GM18526 (cell line): ENCODE measurements around the gene NPRL2.

Source experiments
- POLR2A ChIP-seq: IDR thresholded peaks from 3 replicates; pipeline ENCODE4 v1.6.1; 2011; ENCODE audit not compliant: insufficient read length; ENCODE audit errors: extremely low read depth

Gene NPRL2

DNA sequence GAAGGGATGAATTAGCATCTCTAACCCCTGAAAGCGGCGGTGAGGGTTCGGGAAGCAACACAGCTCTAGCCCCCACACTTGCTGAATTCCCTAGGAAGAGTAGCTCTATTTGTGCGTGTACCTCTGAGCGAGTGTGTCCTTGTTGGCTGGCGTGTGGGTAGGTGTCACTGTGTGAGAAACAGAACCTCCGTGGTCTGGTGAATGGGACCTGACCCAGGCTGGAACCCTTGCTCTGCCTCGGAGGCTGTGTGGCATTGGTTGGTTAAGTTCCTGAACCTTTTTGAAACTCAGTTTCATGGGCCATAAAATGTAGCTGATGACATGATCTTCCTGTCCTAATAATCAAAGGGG, 9.2 kb upstream of the NPRL2 start:
- TF ChIP-seq POLR2A: no peak

DNA sequence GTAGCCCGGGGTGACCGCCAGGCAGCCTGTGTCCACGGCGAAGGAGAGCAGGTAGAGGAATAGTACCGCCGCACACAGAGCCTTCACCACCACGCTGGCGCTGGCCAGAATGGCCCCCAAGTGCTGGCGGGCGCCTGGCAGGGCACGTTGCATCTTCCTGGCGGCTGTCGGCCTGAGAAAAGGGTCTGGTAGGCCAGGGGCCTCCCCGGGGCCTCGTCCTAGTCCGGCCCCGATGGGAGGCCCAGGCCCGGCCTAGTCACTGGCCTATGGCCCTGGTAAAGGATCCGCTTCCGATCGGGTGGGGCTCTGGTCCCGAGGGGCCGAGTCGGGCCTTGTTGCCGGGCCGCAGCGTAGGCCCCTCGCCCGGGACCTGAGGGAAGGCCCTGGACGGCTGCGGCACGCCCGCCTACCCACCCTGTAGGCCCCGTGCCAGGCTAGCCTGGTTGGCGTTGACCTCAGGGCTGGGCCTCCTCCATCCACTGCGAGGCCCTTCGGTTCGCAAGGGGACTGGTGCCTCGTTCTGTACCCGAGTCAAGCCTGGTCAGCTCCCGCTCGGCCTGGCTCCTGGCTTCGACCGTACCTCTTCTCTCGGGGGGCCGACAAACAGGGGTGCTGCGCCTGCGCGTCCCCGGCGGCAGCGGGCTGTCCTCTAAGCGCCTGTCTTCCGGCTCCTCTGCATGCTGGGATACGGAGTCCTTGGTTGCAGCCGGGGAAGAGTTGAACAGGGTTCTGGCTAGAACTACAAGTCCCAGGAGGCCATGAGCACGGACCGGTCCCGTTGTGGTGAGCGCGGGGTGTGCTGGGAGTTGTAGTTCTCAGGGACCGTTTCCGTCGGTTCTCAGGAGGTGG, 8.6 kb upstream of the NPRL2 start, which contains the start of gene TMEM115:
Gene TMEM115 (minus strand): TSS at position 611 of the 849 bp plus-strand sequence. CDS start 458 bp downstream, at position 153.
- TF ChIP-seq POLR2A: peak; percentile 60

DNA sequence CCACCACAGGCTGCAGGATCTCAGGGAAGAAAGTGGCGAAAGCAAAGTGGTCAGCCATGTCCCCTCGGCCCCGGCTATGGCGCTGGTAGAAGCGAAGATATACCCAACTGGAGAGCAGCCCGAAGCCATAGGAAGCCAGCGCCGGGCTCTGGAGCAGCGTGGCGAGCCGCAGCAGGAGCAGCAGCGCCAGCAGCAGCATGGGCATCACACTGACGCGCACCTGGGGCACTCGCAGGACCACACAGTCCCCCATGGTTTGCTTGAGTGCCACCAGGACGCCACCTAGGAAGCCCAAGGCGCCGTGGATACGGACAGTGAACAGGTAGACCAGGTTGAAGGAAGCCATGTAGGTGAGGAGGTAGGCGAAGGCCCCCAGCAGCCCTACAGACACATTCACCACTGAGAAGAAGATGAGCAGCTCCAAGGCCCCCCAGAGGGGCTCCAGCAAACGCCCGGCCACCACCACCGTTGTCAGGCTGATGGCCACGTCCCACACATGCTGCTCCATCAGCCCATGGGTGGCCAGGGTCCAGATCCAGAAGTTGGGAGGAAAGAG, 7.9 kb upstream of the NPRL2 start:
- no peak for TF ChIP-seq POLR2A

DNA sequence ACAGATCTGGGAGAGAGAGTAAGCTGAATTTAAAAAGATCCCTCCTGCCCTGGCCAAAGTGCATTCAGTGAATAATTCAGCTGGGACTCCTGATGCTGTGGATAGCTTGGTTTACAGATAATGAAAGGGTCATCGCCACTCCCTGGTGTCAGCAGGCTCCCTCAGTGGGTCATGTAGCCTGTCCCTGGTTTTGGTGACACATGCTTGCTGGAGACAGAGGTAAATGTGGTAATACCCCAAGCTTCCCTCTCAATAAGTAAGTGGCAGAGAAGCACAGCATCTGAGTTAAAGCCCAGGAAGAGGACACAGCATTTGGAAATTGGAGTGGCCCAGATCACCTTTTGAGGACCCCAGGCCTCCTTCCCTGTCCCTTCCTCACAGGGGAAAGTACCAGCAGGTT, 6.9 kb upstream of the NPRL2 start:
- no peak for TF ChIP-seq POLR2A

DNA sequence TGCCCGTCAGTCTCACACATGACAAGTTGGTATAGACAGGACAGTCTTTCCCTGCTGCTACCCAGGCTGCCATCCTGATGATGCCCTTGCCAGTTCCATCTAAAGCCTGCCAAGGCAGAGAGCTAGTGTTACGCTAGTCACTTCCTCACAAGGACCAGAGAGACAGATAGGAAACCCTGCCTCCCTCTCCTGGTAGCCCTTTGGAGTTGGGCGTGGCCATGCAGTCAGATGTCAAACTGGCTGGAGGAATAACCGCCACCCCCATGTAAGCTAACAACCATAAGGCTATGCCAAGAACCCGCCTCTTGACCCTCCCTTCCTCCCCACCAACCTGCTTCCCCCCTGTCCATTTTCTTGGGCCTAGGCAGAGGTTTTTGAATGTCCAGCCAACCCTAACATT, 6.0 kb upstream of the NPRL2 start:
- no peak for TF ChIP-seq POLR2A

DNA sequence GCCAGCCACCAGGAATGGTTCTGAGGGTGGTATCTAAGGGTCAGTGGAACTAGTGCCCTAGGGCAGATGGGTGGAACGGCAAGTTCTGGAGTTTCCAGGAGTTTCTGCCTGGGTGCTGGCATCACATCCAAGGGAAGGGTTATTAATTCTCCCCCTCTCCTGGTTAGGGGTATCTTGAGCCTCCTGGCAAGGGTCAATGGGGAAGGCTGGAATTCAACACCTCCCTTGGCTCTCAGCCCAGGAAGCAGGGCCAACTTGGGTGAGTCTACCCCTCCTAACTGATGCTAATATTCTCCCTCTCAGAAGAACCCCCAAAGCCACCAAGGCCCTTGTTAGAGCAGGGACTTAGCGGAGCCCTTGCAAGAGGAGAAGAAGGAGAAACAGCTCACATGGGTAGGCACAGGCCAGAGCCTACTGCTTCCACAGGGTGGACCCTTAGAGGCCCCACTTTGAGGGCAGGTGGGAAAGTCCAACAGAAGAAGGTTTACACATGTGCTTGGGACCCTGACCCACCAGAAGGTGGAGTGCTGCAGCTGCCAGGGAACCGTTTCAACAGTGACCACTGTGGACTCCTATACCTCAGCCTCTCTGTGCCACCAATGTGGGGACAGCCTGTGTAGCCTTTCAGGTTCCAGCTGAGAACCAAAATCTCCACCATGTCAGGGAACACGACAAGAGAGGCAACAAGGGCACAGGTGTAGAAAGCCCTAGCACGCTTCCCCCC, 5.4 kb upstream of the NPRL2 start:
- TF ChIP-seq POLR2A: no peak

DNA sequence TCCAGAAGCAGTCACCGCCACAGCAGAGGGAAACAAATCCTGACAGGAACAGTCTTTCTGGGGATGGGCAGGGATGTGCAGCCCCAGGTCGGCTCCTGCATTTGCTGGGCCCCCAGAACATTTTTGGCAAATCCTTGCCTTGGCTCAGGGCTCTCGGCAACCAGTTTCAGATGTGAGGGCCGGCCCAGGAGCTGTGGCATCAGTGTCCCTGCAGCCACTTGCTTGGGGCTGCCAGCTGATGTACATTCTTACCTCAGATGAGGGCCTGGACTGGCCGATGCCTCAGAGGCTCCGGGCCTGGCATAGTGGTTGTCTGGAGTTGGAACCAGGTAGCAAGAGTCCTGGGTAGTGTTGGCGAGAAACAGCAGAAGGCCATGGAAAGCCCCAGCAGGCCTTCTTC, 4.3 kb upstream of the NPRL2 start:
- TF ChIP-seq POLR2A: no peak

DNA sequence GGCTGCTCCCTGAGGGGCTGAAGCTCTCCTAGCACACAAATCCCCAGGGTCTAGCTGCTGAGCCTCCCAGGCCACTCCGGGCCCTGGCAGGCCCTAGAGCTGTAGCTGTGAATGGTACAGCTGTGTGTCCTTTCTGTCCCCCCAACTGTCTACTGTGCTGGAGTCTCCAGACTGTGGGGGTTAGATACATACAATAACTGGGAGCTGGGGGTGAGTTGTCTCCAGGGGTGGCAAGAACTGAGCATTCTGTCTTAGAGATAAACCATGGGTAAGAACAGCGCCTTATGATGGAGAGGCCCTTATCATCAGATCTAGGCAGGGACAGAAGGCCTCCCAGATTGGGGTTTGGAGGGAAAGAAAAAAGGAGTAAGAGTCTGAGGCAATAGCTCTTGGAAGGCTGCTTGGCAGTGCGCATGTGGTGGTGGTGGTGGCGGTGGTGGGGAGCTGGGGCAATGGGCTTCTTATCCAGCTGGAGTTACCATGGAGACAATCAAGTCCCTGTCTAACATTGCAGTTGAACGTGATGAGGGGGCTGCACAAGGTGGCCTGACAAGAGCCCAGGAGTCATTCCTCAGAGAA, 3.7 kb upstream of the NPRL2 start:
- no peak for TF ChIP-seq POLR2A

DNA sequence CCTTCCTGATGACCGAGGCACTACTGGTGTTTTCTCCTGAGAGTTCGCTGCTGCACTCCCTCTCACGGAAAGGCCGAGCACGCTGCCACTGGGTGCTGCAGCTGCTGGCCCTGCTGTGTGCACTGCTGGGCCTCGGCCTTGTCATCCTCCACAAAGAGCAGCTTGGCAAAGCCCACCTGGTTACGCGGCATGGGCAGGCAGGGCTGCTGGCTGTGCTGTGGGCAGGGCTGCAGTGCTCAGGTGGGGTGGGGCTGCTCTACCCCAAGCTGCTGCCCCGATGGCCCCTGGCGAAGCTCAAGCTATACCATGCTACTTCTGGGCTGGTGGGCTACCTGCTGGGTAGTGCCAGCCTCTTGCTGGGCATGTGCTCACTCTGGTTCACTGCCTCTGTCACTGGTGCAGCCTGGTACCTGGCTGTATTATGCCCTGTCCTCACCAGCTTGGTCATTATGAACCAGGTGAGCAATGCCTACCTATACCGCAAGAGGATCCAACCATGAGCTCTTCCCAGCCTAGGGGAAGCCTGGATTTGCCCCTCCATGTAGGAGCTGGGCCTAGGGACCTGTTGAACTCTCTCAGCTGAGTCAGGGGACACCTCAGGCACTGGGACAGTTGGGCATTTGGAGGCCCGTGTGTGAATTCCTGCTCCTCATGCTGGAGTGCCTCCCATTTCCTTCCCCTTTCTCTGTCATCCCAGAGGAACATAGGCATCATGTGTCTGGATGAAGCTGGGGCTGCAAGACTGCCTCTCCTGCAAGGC, 2.9 kb upstream of the NPRL2 start:
- TF ChIP-seq POLR2A: no peak

DNA sequence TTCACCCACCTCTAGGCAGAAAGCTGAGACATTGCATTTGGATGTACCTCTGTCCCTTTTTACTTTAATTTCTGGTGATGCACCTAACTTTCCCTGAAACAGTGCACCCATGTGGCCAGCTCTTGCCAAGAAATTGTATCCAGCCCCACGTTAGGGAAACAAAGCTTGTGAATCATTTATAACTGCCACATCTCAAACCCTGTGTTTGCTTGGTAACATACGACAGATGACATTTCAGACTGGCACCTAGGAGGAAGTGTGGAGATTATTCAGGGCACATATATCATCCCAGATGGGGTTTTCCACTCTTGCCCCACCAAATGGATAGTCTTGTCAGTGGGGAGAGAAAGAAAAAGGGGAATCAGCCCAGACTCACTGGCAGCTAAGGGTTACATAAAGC, 2.2 kb upstream of the NPRL2 start:
- TF ChIP-seq POLR2A: no peak

DNA sequence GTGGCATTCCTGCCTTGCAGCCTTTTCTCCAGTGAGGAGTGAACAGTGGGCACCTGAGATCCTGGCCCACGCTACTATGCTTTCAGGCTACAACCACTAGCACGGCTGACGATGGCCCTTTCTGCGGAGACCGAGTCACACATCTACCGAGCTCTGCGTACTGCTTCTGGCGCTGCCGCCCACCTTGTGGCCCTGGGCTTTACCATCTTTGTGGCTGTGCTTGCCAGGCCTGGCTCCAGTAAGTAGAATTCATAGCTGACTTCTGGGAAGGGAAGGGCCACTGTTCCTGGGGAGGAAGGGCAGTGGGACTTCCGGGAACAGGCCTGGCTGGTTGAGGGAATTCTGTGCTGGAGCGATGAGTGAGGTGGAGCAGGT, 735 bp upstream of the NPRL2 start:
- no peak for TF ChIP-seq POLR2A

DNA sequence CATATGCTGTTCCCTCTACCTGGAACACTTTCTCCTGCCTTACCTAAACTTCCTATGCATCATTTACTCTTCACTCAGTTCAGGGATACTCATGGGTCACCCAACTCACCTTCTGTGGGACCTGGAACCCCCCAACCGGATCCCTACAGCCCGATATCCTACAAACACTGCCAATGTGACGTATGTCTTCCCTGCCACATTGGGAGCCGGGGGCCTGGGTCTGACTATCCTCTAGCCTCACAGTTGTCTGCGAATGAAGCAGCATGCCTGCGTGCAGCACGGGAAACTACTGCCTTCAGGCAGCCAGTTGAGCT, 405 bp downstream of the NPRL2 start:
- no peak for TF ChIP-seq POLR2A

DNA sequence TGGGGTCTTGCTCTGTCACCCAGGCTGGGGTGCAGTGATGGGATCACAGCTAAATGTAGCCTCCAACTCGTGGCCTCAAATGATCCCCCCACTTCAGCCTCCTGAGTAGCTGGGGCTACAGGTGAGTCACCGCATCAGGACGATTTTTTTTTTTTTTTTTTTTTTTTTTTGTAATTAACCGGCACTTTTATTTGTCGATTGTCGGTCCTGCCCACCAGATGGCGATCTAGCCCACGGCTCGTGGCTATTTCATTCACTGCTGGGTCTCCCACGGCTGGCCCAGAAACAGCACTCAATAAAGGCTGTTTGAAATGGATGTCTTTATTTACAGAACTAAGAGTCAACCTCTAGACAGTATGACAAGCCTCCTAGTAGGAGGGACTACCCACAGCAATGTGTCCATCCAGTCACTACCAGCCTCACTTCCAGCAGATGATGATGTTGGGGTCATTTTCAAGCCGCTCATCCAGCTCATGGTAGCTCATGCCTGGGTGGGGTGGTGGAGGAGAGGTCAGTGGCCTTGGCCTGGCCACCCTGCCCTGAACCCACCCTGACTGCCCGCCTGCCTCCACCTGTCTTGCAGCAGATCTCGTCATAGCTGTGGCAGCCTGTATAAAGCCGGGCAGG, 3.3 kb downstream of the NPRL2 start:
- TF ChIP-seq POLR2A: no peak

DNA sequence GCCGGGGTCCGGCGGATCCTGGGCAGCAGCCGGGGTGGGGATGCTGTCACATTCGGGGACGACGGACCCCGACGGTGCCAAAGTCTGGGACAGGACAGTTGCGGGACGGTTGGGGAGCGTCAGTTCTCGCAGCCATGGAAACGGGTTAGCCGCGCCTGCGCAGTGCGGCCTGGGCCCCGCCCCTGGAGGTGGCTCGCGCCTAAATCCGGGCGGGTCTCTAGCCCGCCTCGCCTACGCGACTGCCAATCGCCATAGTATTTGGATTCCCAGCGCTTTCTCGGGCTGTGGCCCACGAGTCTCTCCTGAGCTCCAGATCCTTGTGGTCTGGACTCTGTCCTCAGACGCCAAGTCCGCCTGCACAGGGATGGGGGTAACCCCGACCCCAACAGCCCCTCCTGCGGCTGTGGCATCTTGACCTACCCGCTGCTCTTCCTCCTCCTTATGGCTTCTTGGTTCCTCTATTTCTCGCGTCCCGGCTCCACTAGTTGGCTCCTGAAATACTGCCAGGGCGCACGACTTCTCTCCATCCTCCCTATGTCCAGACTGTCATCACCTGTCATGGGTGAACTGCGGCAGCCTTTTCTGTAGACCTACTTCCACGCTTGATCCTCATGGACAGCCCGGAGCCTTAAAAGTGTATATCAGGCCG, 4.9 kb downstream of the NPRL2 start, which contains the start of gene ZMYND10:
Gene ZMYND10 (minus strand): TSS at position 147 of the 649 bp plus-strand sequence. CDS start 153 bp downstream, outside the sequence.
- TF ChIP-seq POLR2A: no peak
